K562 (cell line): ENCODE measurements around the gene VPS13D. TPM values are rescaled to one million over a fixed set of nuclear protein-coding genes. Genes with fewer than 3 reads are reported as not detected.

ENCODE experiments used
- ATAC-seq: fragments of 200-7000 bp; cut with Tn5 transposase; 3 replicates; pipeline ENCODE4 v1.9.1; 2020; ENCODE audit warnings: moderate library complexity
- BruUV-seq: library from RNA; stranded (reverse); fragments of 400-500 nt; replicated peaks from 2 replicates; lab custom pipeline; 2021; lab: Mats Ljungman, UMichigan
- CTCF ChIA-PET: fragments of 300-600 bp; formaldehyde crosslinking; extraction: SDS; loops from one replicate; lab custom pipeline; 2021; ENCODE audit warnings: low intra/inter-chr PET ratio; lab: Yijun Ruan, JAX
- POLR2A ChIA-PET: fragments of 300-600, 350-650 bp; sonication (Branson Sonifier 250); formaldehyde crosslinking; extraction: SDS; loops from one replicate; lab custom pipeline; 2021; ENCODE audit warnings: antibody characterized with exemption, inconsistent platforms; lab: Yijun Ruan, JAX
- DNase-seq, 4 experiments: peaks; one replicate each; pipeline versions ENCODE4 v3.0.0 to v3.0.0-alpha.2; 2011 to 2018; ENCODE audit warnings: low spot score in 3 of 4, mixed read lengths in 3 of 4; ENCODE audit errors: extremely low read depth in 1 of 4
- FAIRE-seq: peaks from 2 replicates; lab custom pipeline; 2011; peaks lifted over from hg19 to GRCh38; lab: Jason Lieb, UNC
- H2AFZ ChIP-seq: 2 replicates; pipeline ENCODE4 v1.6.0; 2011; ENCODE audit warnings: low read depth, low read length, control low read depth, inconsistent platforms
- H3K27ac ChIP-seq: fragments of 200-600 bp; 3 replicates; pipeline ENCODE4 v1.8.0; 2011; ENCODE audit warnings: low read depth, mild to moderate bottlenecking, control low read depth, inconsistent platforms, low read length, moderate library complexity, mixed read lengths; ENCODE audit errors: extremely low read depth
- H3K27me3 ChIP-seq, 2 experiments: fragments of 300-600 bp in 1 of 2; 2 replicates in 1 of 2; 3 replicates in 1 of 2; pipeline versions ENCODE4 v1.6.0 to v1.8.0; 2011; ENCODE audit warnings: inconsistent platforms in 2 of 2, low read length in 2 of 2, mild to moderate bottlenecking in 1 of 2, mixed read lengths in 1 of 2, moderate library complexity in 1 of 2; ENCODE audit not compliant: control insufficient read depth in 2 of 2, insufficient read depth in 2 of 2
- H3K36me3 ChIP-seq: fragments of 300-600 bp; 3 replicates; pipeline ENCODE4 v1.8.0; 2011; ENCODE audit warnings: mild to moderate bottlenecking, low read length, inconsistent platforms; ENCODE audit not compliant: control insufficient read depth, insufficient read depth
- H3K4me1 ChIP-seq, 2 experiments: fragments of 200-600 bp in 1 of 2; replicated peaks in 1 of 2; 2 replicates in 1 of 2; 3 replicates in 1 of 2; pipeline versions ENCODE4 v1.5.1 to v1.8.0; 2011; ENCODE audit warnings: inconsistent platforms in 2 of 2, low read length in 2 of 2, mild to moderate bottlenecking in 1 of 2, mixed read lengths in 1 of 2, moderate library complexity in 1 of 2; ENCODE audit not compliant: control insufficient read depth in 2 of 2, insufficient read depth in 2 of 2
- H3K4me2 ChIP-seq: 2 replicates; pipeline ENCODE4 v1.6.1; 2011; ENCODE audit warnings: low read length, control low read depth, inconsistent platforms, mixed read lengths; ENCODE audit not compliant: insufficient read depth
- H3K4me3 ChIP-seq: fragments of 200-600 bp; sonication (generic), shearing (Covaris generic); 2 replicates; pipeline ENCODE4 v1.5.1; 2016; ENCODE audit warnings: control low read depth, inconsistent platforms
- H3K79me2 ChIP-seq: fragments of 200-600 bp; 3 replicates; pipeline ENCODE4 v1.8.0; 2011; ENCODE audit warnings: low read length, inconsistent platforms; ENCODE audit not compliant: control insufficient read depth, insufficient read depth
- H3K9ac ChIP-seq, 2 experiments: 2 replicates each; pipeline versions ENCODE4 v1.6.0 to v1.6.1; 2011; ENCODE audit warnings: low read depth in 2 of 2, low read length in 2 of 2, control low read depth in 1 of 2, inconsistent platforms in 1 of 2, mild to moderate bottlenecking in 1 of 2, mixed read lengths in 1 of 2; ENCODE audit not compliant: insufficient read depth in 1 of 2
- H3K9me1 ChIP-seq: one replicate; pipeline ENCODE4 v1.6.0; 2011; ENCODE audit warnings: inconsistent platforms, mild to moderate bottlenecking, low read length, moderate library complexity; ENCODE audit not compliant: control insufficient read depth, insufficient read depth
- H3K9me3 ChIP-seq: replicated peaks from 2 replicates; pipeline ENCODE4 v1.5.1; 2011; ENCODE audit warnings: low read depth, low read length, inconsistent platforms; ENCODE audit not compliant: control insufficient read depth, insufficient read depth
- H4K20me1 ChIP-seq: replicated peaks from 2 replicates; pipeline ENCODE4 v1.6.1; 2011; ENCODE audit warnings: low read length, inconsistent platforms, mixed read lengths; ENCODE audit not compliant: control insufficient read depth, insufficient read depth
- BRF1 ChIP-seq: IDR thresholded peaks from 3 replicates; pipeline ENCODE4 v1.6.1; 2011; ENCODE audit warnings: borderline replicate concordance, mild to moderate bottlenecking; ENCODE audit not compliant: insufficient read length; ENCODE audit errors: extremely low read depth
- HDAC3 ChIP-seq: fragments of 450-650 bp; IDR thresholded peaks from 2 replicates; pipeline ENCODE4 v1.6.1; 2018; ENCODE audit warnings: borderline replicate concordance, mild to moderate bottlenecking, moderate library complexity; ENCODE audit not compliant: partially characterized antibody
- MYC ChIP-seq, 2 experiments: fragments of 250-450 bp in 1 of 2; sonication (Bioruptor Pico) in 1 of 2; IDR thresholded peaks; 2 replicates each; pipeline versions ENCODE4 v1.5.1 to v1.6.1; 2012 to 2021; ENCODE audit warnings: low read depth in 2 of 2, borderline replicate concordance in 1 of 2, improper control_type of control experiment in 1 of 2, low read length in 1 of 2, mild to moderate bottlenecking in 1 of 2, moderate library complexity in 1 of 2
- ZNF23 ChIP-seq: fragments of 250-450 bp; sonication (Bioruptor Pico); IDR thresholded peaks from 2 replicates; pipeline ENCODE4 v1.4.0; 2020; ENCODE audit warnings: mild to moderate bottlenecking
- ZNF639 ChIP-seq, 2 experiments: fragments of 200-800 bp in 1 of 2; sonication (Bioruptor generic) in 1 of 2; sonication (generic) in 1 of 2; formaldehyde crosslinking in 1 of 2; IDR thresholded peaks in 1 of 2; conservative IDR thresholded peaks in 1 of 2; 2 replicates each; pipeline versions ENCODE4 v1.5.0 to v1.6.1; 2016 to 2020; ENCODE audit warnings: missing compliant biosample characterization in 1 of 2, missing genetic modification characterization in 1 of 2, missing genetic modification reagents in 1 of 2
- WGBS: fragments of 100-300 bp; shearing (Covaris generic); methylation state at CpG from one replicate; pipeline ENCODE4 v1.1.6; 2016; ENCODE audit warnings: low coverage, mixed read lengths; ENCODE audit not compliant: insufficient coverage; ENCODE audit errors: missing lambda C conversion rate; 5-methylcytosine and 5-hydroxymethylcytosine counted together
- in situ Hi-C: fragments of 300-500 bp; cut with MboI; formaldehyde crosslinking; loops from 4 replicates; pipeline ENCODE4 v1.15.0; 2018; ENCODE audit warnings: inconsistent platforms, mixed read lengths
- intact Hi-C: fragments of 100-400 bp; cut with micrococcal nuclease; formaldehyde crosslinking; loops from 2 replicates; pipeline ENCODE4 v1.14.2; 2022
- polyA plus RNA-seq, 8 experiments: library from polyadenylated mRNA; depleted of rRNA in 4 of 8; stranded (reverse) in 5 of 8; unstranded in 3 of 8; fragments of >200 nt; fragmentation: Nextera tagmentation in 2 of 8; fragmentation: Illumina TruSeq in 1 of 8; extraction: Ambion mirVana in 2 of 8; extraction: Trizol in 1 of 8; gene quantifications; 2 replicates each; pipeline versions ENCODE4 v1.2.1 to v1.2.3, GENCODE V29; 2011 to 2014; ENCODE audit warnings: inconsistent platforms in 1 of 8, missing spikeins in 1 of 8
- total RNA-seq, 7 experiments: library from RNA; depleted of rRNA in 6 of 7; stranded (reverse); fragments of >200 nt in 6 of 7; fragmentation: Illumina TruSeq in 2 of 7; extraction: Trizol in 2 of 7; gene quantifications; 2 replicates each; pipeline versions ENCODE4 v1.2.1 to v1.2.3, GENCODE V29; 2011 to 2021; ENCODE audit warnings: low replicate concordance in 1 of 7
- TF ChIP-seq, protein P1 (sequence below): fragments of 250-450 bp; sonication (Bioruptor Pico); IDR thresholded peaks from 2 replicates; pipeline ENCODE4 v1.8.0; 2022; ENCODE audit warnings: inconsistent platforms

Gene VPS13D
- total and polyA plus RNA-seq, 9 of the 15 experiments (the other 6 are each of a cell fraction or from before 2014, with no cell fraction given), result 6.1 to 51.5 (median 38.5) TPM

GRCh38 chr1:12336413-12336812 is 106.6 kb downstream of the VPS13D start:
- Histone ChIP-seq H3K4me1 (peaks cover 0 to 8% of the 10 kb centered on the region in 2 experiments; a peak in 3 of 5 replicates), H3K9ac (no peak overlapping the region), H3K27ac (no peak overlapping the region), H3K4me2 (no peak overlapping the region), H3K4me3 (no peak overlapping the region), H2AFZ (no peak overlapping the region), H3K9me1 (no peaks in the 10 kb centered on the region), H3K36me3 (peaks cover 61% of the 10 kb centered on the region), H3K27me3 (no peaks in the 10 kb centered on the region), H3K79me2 (no peaks in the 10 kb centered on the region), H4K20me1 (no peaks in the 10 kb centered on the region), H3K9me3 (no peaks in the 10 kb centered on the region)
- ChIA-PET POLR2A (interaction anchor here (1.5 kb wide), 1 partner anchor 9 kb away, joined by 7 read pairs; no protein-coding TSS in a partner anchor), CTCF (no interaction called here)
- intact Hi-C loops (no loop called here), in situ Hi-C loops (no loop called here)
- DNase-seq, result no peak
- no peak for FAIRE-seq
- 33% methylated on average over 1 of the region's 1 CpG for WGBS
- no peak for ATAC-seq
- BruUV-seq, result no TSS peak
- TF ChIP-seq ZNF639 (CRISPR knock-in tag; conservative IDR thresholded peaks at IDR 0.05 in 1 of 2, IDR thresholded peaks at IDR 0.05 in 1 of 2) (no peak), ZNF23 (no peak), MYC (IDR thresholded peaks at IDR 0.05; ENCODE audit: low read depth, low read length) (no peak), MYC (CRISPR knock-in tag; IDR thresholded peaks at IDR 0.05; ENCODE audit: borderline replicate concordance, low read depth) (no peak), HDAC3 (no peak), BRF1 (no peak)
- TF ChIP-seq, protein P1, sequence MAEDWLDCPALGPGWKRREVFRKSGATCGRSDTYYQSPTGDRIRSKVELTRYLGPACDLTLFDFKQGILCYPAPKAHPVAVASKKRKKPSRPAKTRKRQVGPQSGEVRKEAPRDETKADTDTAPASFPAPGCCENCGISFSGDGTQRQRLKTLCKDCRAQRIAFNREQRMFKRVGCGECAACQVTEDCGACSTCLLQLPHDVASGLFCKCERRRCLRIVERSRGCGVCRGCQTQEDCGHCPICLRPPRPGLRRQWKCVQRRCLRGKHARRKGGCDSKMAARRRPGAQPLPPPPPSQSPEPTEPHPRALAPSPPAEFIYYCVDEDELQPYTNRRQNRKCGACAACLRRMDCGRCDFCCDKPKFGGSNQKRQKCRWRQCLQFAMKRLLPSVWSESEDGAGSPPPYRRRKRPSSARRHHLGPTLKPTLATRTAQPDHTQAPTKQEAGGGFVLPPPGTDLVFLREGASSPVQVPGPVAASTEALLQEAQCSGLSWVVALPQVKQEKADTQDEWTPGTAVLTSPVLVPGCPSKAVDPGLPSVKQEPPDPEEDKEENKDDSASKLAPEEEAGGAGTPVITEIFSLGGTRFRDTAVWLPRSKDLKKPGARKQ (CRISPR knock-in tag), result no peak
